Activated CD4-positive, alpha-beta T cell treated with anti-CD3 and anti-CD28 coated beads, Interleukin-2, Interleukin-6, amounts not matched to agents 100 ng/mL and 50 ng/mL, durations not matched to agents 16 hours and 8 hours (primary cell): Measurements from ENCODE around the gene SCN5A.

Experiments
- DNase-seq: peaks from one replicate; pipeline ENCODE4 v3.0.0-alpha.2; 2020

The SCN5A gene

DNA sequence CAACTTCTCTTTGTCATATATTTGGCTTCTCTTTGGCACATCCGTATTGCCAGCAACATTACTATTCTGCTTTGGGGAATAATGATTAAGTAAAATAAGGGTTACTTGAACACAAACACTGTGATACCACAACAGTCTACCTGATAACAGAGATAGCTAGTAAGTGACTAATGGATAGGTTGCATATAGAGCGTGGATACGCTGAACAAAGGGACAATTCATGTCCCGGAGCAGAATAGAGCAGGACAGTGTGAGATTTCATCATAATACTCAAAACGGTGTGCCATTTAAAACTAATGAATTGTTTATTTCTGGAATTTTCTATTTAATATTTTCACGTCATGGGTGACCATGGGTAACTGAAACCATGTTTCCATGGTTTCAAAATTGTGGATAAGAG is 54.1 kb downstream of the SCN5A start:
- DNase-seq = no peak

- no peak for DNase-seq
These were observed 59.0 kb downstream of the SCN5A start for GRCh38 chr3:38590521-38590920.

DNA sequence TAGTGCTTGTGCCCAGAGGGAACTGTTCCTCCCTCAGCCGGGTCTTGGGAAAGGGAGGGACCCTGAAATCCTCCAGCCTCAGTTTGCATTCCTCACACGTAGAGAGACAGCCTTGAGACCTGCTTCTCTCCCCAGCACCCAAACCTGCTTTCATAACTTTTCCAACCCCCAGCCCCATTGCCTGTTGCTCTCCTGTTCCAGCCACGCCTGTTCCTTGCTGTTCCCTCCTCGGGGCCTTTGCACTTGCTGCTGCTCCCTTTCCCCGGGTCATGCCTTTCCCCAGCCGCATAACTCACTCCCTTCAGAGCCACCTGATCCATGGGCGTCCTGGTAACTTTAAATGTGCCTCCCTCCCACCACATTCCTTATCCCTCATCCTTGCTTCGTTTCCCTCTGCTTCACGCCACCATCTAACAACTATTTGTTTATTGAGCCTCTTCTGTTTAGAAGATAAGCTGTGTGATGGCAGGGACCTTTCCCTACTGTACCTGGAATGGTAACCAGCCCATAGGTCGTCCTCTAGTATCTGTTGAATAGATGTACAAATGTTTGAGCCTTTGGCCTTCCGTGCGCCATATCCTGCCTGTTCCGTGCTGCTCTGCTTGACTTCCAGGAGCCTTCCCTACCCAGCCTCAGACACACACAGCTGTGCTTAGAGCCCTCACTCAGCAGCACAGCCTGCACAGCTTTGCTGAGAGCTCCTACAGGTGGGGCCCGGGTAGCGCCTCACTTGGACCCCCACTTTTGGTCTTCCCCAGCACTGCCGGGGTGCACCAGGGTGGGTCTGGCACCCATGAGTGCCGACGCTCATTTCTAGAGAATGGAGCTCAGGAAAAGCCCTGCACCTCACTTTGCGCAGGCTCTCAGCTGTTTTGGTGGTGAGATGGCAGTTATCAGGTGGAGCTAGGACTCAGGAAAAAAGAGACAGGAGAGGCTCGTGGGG is 60.2 kb downstream of the SCN5A start:
- no peak for DNase-seq

GRCh38 chr3:38588371-38588971 is 61.0 kb downstream of the SCN5A start:
- no peak for DNase-seq

DNA sequence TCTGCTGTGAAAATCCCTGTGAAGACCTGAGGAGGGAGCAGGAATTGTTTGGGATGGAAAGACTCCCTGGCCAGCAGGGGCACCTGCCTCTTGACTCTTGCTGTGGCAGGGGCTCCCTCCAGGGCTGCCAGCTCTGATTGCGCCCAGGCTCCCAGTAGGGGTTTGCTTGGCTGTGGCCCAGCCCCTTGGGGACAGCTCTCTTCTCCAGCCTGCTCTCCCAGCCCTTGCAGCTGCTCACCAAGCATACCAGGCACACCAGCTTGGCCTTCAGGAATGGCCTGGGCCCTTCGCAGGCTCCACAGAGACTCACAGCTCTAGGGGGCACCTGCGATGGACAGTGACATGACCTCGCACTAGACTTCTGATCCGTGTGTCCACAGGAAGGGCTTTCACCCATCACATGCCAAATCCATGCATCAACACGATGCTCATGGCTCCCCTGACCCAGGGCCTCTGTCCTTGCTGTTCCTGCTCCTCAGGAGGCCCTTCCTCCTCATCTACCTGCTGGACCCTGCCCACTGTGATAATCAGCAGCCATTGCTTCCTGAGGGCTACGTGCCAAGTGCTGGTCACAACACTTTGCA is 61.8 kb downstream of the SCN5A start:
- no peak for DNase-seq

DNA sequence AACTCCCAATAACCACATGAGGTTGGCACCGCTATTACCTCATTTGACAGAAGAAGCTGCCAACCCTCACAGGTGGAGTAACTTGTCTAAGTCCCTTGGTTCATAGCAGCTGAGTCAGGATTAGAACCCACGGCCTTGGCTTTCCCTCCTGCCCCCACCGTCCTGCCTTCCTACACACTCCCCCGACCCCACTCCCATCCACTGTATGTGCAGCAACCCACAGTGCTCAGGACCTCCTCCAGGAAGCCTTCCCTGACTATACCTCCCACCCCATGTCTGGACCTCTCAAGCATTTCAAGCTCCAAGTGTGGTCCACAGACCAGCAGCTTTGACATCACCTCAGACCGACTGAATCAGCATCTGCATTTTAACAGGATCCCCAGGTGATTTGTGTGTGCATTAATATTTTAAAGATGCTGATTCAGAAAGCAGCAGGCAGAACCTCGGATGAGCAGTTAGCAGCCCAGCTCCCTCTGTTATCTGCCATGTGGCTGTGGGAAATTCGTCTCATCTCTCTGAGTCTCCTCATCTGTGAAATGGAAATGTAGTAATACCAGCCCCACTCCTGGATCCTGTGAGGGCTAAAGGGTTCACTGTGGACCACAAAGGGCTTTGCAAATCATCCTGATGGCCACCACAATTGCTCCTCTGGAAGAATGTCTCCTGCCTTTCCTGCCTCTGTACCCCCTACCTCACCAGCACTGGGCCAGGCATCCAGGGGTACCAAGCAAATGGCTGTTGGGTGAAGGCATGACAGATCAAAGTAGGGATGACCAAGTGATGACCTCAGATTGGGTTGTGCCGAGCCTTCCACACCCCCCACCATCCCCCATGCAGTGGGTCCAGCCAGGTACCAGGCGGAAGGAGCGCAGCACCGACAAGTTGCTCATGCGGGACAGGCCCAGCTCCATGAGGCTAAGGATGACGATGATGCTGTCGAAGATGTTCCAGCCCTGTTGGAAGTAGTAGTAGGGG is 62.7 kb downstream of the SCN5A start:
- no peak for DNase-seq

DNA sequence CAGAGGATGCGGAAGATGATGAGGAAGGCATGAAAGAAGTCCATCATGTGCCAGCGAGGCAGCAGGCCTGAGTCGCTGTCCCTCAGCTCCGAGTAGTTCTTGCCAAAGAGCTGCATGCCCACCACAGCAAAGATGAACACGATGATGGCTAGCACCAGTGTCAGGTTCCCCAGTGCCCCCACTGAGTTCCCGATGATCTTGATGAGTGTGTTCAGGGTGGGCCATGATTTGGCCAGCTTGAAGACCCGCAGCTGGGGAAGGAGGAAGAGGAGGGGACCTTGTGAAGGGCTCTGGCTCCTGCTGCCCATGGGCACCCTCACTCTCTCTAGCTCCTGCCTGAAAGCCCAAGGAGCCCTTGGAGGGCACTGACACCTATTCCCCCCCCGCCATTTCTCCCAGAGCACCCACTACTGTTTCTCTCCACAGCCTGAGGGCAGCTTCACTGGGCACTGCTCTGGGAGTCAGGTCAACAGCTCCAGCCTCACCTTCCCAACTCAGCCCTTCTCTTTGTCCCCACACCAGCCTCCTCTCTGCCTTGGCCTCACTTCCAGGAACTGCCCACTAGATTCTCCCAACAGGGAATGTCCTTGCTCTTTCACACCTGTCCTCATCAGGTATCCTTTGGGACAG is 63.6 kb downstream of the SCN5A start:
- no peak for DNase-seq

DNA sequence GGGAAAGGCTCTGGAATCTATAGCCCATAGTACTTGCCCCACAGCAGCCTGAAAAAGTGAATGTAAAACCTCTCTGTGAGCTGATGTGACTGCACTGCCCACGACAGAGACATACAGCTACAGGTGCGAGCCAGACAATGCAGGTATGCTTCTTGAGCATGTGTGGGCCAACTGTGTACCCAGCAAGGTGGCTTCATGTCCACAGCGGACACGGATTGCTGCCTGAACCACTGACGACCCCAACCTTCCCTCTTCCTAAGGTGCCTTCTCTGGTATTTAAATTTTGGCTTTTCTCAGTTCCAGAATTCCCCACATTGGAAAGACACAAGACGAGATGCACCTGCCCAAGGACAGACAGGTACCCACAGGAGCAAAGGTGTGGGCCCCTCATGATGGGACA is 65.8 kb downstream of the SCN5A start:
- DNase-seq = no peak

- DNase-seq = no peak
These were observed 66.4 kb downstream of the SCN5A start for GRCh38 chr3:38582941-38583645.

DNA sequence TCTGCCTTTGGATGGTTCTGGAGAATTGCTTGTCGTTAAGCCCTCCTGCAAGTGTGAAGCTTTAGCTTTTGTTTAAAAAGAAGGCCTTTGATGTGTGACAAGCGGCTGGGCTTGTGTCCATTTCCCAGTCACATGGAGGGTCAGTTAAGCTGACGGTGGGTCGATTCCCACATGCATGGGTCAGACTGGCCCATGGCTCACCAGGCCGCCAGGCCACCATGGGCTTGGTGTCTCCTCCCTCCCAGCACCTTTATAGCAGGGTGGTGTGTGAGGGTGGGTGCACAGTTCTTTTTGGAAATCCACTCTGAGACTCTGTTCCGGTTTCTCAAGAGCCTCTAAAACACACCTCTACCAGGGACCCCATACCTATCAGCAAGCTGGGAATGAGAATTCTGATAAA is 67.2 kb downstream of the SCN5A start:
- no peak for DNase-seq

- no peak for DNase-seq
These were observed 67.7 kb downstream of the SCN5A start for GRCh38 chr3:38581774-38582173.

GRCh38 chr3:38580450-38581382 is 68.8 kb downstream of the SCN5A start:
- DNase-seq = no peak

GRCh38 chr3:38579551-38580449 is 69.7 kb downstream of the SCN5A start:
- no peak for DNase-seq

- DNase-seq = no peak
These were observed 70.3 kb downstream of the SCN5A start for GRCh38 chr3:38579141-38579540.

DNA sequence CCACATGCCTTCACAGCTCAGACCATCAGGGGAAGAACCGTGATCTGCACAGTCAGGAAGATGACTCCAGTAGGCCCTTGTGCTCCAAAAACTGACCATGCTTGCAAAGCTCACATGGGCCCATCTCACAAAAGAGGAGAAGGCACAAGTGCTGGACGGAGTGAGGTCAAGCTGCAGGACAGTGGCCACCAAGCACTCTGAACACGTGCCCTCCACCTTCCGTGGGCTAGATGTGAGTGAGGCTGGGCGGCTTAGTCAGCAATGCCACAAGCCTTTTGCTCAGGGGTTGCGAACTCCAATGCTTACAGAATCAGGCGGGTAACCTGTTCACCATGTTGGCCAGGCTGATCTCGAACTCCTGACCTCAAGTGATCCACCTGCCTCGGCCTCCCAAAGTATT is 70.9 kb downstream of the SCN5A start:
- DNase-seq = no peak

- no peak for DNase-seq
These were observed 71.4 kb downstream of the SCN5A start for GRCh38 chr3:38578081-38578475.

GRCh38 chr3:38577371-38578080 is 72.0 kb downstream of the SCN5A start:
- no peak for DNase-seq

GRCh38 chr3:38576526-38577370 is 72.7 kb downstream of the SCN5A start:
- DNase-seq = no peak
